HFF-Myc (cell line): Measurements from ENCODE around the gene DDRGK1.
"Not testable (repeated sequence)": the region's sequence is repeated elsewhere in the genome, so short reads cannot be mapped to it uniquely, and the experiment has no call there.

Experiments used
- DNase-seq: peaks from one replicate; pipeline ENCODE4 v3.0.0-alpha.2; 2011; ENCODE audit warnings: low read depth; ENCODE audit errors: extremely low read depth
- H3K4me3 ChIP-seq: replicated peaks from 2 replicates; pipeline ENCODE4 v1.5.1; 2011; ENCODE audit warnings: low read depth, mild to moderate bottlenecking, control low read depth, low read length
- CTCF ChIP-seq: IDR thresholded peaks from 2 replicates; pipeline ENCODE4 v1.5.1; 2012; ENCODE audit warnings: mild to moderate bottlenecking, low read depth, low read length, control low read depth; ENCODE audit errors: missing control alignments

DDRGK1 gene

GRCh38 chr20:3157817-3158216 lies 46.7 kb downstream of the DDRGK1 start:
- no peak for DNase-seq
- no peak for TF ChIP-seq CTCF
- H3K4me3 ChIP-seq: peak overlapping the region; percentile 98

GRCh38 chr20:3156811-3157619 lies 47.5 kb downstream of the DDRGK1 start:
- DNase-seq: no peak
- TF ChIP-seq CTCF: no peak

GRCh38 chr20:3152057-3152644 lies 52.3 kb downstream of the DDRGK1 start:
- not testable (repeated sequence) for H3K4me3 ChIP-seq, DNase-seq

More at GRCh38 chr20:3156811-3157619, 47.5 kb downstream of the DDRGK1 start:
- no peak overlapping the region for H3K4me3 ChIP-seq

- TF ChIP-seq CTCF: no peak
- no peak for DNase-seq
Measured at GRCh38 chr20:3150908-3151307, 53.6 kb downstream of the DDRGK1 start.

GRCh38 chr20:3146732-3147341 lies 57.6 kb downstream of the DDRGK1 start:
- TF ChIP-seq CTCF: no peak
- no peak for DNase-seq
- no peak overlapping the region for H3K4me3 ChIP-seq

More at GRCh38 chr20:3150908-3151307, 53.6 kb downstream of the DDRGK1 start:
- no peak overlapping the region for H3K4me3 ChIP-seq

GRCh38 chr20:3141757-3142156 lies 62.7 kb downstream of the DDRGK1 start:
- no peak for DNase-seq
- TF ChIP-seq CTCF: no peak
- H3K4me3 ChIP-seq: no peak overlapping the region
